Measurements from ENCODE around the gene NR2E3. TPM values are rescaled to one million over a fixed set of nuclear protein-coding genes. Genes with fewer than 3 reads are reported as not detected.
"Not testable (repeated sequence)": the region's sequence is repeated elsewhere in the genome, so short reads cannot be mapped to it uniquely, and the experiment has no call there.

The NR2E3 gene
- polyA plus RNA-seq, 1 experiment: not detected

- ChIA-PET POLR2A (no interaction called here), CTCF (no interaction called here)
- peaks cover 9% of the 10 kb centered on the region for H3K36me3 ChIP-seq (ENCODE audit: control insufficient read depth, insufficient read depth, low read length)
- no peak for DNase-seq (ENCODE audit: low read depth)
- H3K27me3 ChIP-seq (ENCODE audit: control insufficient read depth, insufficient read depth, low read length): no peaks in the 10 kb centered on the region
- H3K4me3 ChIP-seq (ENCODE audit: low read depth, low read length): no peak overlapping the region
- TF ChIP-seq, protein P1, sequence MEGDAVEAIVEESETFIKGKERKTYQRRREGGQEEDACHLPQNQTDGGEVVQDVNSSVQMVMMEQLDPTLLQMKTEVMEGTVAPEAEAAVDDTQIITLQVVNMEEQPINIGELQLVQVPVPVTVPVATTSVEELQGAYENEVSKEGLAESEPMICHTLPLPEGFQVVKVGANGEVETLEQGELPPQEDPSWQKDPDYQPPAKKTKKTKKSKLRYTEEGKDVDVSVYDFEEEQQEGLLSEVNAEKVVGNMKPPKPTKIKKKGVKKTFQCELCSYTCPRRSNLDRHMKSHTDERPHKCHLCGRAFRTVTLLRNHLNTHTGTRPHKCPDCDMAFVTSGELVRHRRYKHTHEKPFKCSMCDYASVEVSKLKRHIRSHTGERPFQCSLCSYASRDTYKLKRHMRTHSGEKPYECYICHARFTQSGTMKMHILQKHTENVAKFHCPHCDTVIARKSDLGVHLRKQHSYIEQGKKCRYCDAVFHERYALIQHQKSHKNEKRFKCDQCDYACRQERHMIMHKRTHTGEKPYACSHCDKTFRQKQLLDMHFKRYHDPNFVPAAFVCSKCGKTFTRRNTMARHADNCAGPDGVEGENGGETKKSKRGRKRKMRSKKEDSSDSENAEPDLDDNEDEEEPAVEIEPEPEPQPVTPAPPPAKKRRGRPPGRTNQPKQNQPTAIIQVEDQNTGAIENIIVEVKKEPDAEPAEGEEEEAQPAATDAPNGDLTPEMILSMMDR (IDR thresholded peaks at IDR 0.05; ENCODE audit: insufficient read depth, low read depth, low read length): no peak
Measured at GRCh38 chr15:71830981-71831380, 20.6 kb downstream of the NR2E3 start.

DNA sequence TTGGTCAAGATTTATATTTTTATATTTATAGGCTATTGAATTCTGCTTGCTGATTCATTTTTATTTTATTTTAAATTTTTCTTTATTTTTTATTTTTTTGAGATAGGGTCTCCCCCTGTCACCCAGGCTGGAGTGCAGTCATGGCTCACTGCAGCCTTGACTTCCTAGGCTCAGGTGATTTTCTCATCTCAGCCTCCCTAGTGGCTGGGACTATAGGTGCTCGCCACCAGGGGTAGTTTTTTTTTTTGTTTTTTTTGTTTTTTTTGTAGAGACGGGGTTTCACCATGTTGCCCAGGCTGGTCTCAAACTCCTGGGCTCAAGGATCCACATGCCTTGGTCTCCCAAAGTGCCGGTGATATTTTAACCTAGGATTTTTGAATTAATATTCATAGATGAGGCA, 31.2 kb downstream of the NR2E3 start:
- ChIA-PET CTCF (no interaction called here), POLR2A (no interaction called here)
- no peaks in the 10 kb centered on the region for H3K27me3 ChIP-seq (ENCODE audit: control insufficient read depth, insufficient read depth, low read length)
- no peaks in the 10 kb centered on the region for H3K36me3 ChIP-seq (ENCODE audit: control insufficient read depth, insufficient read depth, low read length)
- H3K4me3 ChIP-seq (ENCODE audit: low read depth, low read length): no peak overlapping the region
- no peak for DNase-seq (ENCODE audit: low read depth)
- TF ChIP-seq, protein P1 (IDR thresholded peaks at IDR 0.05; ENCODE audit: insufficient read depth, low read depth, low read length): no peak

DNA sequence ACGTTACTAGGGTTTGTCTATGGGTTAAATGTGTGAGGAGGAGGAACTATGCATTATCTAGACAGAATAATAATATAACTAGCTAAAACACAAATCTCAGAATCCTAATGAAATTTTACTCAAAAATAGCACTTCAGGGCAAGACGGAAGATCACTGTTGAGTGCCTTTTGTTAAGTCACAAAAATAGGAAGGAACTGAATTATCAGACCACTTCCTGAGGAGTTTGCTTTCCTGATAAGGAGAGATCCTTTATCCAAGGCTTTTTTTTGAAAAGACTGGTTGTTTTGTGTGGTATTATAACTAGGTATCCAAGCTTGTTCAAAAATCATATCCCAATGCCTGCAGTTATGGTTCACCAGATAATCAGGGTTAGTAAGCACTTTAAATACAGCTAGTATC, 34.6 kb downstream of the NR2E3 start:
- Histone ChIP-seq H3K27me3 (ENCODE audit: control insufficient read depth, insufficient read depth, low read length) (no peaks in the 10 kb centered on the region), H3K36me3 (ENCODE audit: control insufficient read depth, insufficient read depth, low read length) (0 out of 2 replicates have a peak, but pooled peaks cover 1% of the 10 kb centered on the region), H3K4me3 (ENCODE audit: low read depth, low read length) (no peak overlapping the region)
- CTCF ChIA-PET: interaction anchor here (0.6 to 1.5 kb wide), 2 partner anchors 10 to 188 kb away, joined by 3 to 4 read pairs; no protein-coding TSS in a partner anchor
- TF ChIP-seq, protein P1 (IDR thresholded peaks at IDR 0.05; ENCODE audit: insufficient read depth, low read depth, low read length): no peak
- POLR2A ChIA-PET: no interaction called here
- DNase-seq (ENCODE audit: low read depth): no peak

DNA sequence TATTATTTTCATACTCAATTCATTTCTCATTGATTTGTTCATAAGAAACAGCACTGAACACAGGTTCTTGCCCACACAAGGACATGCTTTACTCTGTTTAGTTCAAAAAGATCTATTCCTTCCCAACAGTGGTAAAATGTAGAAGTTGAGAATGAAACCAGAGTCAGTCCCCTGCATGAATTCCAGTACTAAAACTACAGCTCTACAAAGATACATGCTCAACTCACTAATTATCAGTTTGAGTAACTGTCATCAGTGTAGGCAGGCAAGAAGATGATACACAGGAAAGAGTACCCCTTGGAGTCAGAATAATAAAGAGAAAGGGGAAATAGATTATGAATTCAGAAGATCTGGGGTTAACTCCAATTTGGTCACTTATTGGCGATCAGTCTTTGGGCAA, 43.2 kb downstream of the NR2E3 start:
- ChIA-PET CTCF (interaction anchor here (1.0 kb wide), 1 partner anchor 302 kb away, joined by 3 read pairs; no protein-coding TSS in a partner anchor), POLR2A (no interaction called here)
- TF ChIP-seq, protein P1 (IDR thresholded peaks at IDR 0.05; ENCODE audit: insufficient read depth, low read depth, low read length): no peak
- Histone ChIP-seq H3K36me3 (ENCODE audit: control insufficient read depth, insufficient read depth, low read length) (no peaks in the 10 kb centered on the region), H3K4me3 (ENCODE audit: low read depth, low read length) (no peak overlapping the region), H3K27me3 (ENCODE audit: control insufficient read depth, insufficient read depth, low read length) (no peaks in the 10 kb centered on the region)
- DNase-seq (ENCODE audit: low read depth): no peak

GRCh38 chr15:71858232-71858631, 47.9 kb downstream of the NR2E3 start:
- POLR2A ChIA-PET; DNase-seq (ENCODE audit: low read depth); H3K4me3 ChIP-seq (ENCODE audit: low read depth, low read length); H3K36me3 ChIP-seq (ENCODE audit: control insufficient read depth, insufficient read depth, low read length); CTCF ChIA-PET; H3K27me3 ChIP-seq (ENCODE audit: control insufficient read depth, insufficient read depth, low read length): not testable (repeated sequence)

Small RNA genes lying within 50 kb of the gene (small RNA-seq; reads per million reads assigned to genes)
- gene RNA5SP399 (ENCODE audit: insufficient read length, low read depth, low replicate concordance): not detected
